22Rv1 (cell line): ENCODE results near the gene MCMBP.

Experiments
- ZFX ChIP-seq: fragments of 450-650 bp; IDR thresholded peaks from 2 replicates; pipeline ENCODE4 v1.6.1; 2017; ENCODE audit warnings: antibody characterized with exemption, borderline replicate concordance
- TF ChIP-seq, protein P1 (sequence below): fragments of 450-650 bp; IDR thresholded peaks from 2 replicates; pipeline ENCODE4 v1.5.1; 2017; ENCODE audit warnings: mild to moderate bottlenecking

DNA sequence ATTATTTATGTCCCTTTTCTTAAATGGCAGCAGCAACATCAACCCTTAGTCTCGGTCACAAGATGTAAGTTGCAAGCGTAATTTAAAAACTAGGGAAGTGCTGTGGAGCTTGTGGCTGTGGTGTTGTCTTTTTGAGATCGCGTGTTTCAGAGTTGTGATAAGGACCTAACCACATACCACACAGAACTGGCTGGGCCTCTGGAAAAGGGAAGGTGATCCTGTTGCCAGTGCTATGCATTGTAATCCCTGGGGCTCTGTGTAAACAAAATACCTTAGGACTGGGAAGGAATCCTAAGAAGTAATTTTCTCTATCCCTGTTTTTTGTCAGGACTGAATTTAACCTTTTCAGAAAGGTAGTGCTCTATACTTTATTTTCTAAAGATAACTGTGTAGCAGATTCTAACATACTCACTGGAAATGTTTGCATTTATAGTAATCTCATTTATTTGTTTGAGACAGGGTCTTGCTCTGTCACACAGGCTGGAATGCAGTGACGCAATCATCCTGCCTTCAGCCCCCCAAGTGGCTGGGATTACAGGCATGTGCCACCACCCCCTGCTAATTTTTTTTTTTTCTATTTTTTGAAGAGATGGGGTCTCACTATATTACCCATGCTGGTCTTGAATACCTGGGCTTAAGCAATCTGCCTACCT is 86.4 kb downstream of the MCMBP start:
- TF ChIP-seq, protein P1, sequence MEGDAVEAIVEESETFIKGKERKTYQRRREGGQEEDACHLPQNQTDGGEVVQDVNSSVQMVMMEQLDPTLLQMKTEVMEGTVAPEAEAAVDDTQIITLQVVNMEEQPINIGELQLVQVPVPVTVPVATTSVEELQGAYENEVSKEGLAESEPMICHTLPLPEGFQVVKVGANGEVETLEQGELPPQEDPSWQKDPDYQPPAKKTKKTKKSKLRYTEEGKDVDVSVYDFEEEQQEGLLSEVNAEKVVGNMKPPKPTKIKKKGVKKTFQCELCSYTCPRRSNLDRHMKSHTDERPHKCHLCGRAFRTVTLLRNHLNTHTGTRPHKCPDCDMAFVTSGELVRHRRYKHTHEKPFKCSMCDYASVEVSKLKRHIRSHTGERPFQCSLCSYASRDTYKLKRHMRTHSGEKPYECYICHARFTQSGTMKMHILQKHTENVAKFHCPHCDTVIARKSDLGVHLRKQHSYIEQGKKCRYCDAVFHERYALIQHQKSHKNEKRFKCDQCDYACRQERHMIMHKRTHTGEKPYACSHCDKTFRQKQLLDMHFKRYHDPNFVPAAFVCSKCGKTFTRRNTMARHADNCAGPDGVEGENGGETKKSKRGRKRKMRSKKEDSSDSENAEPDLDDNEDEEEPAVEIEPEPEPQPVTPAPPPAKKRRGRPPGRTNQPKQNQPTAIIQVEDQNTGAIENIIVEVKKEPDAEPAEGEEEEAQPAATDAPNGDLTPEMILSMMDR, result no peak
- no peak for TF ChIP-seq ZFX
